ENCODE measurements around the gene RAPGEF2.
"Not testable (repeated sequence)": the region's sequence is repeated elsewhere in the genome, so short reads cannot be mapped to it uniquely, and the experiment has no call there.

Gene RAPGEF2

DNA sequence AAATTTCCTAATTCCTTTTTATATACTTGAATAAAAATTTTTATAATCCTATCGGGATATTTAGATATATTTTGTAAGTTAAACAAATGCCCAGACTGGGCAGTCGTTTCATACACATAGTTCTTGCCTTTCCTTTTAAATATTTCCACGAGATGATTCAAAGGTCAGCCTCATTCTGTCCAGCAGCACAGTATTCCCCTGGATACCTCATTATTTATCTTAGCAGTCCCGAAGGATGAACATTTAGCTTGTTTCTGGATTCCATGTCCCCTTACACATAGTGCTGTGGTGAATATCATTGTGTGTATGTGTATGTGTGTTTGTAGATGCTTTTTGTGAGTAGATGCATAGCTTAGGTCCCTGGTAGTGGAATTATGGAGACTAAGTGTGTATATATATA, 38.3 kb downstream of the RAPGEF2 start:
- peak; percentile 25 for DNase-seq

GRCh38 chr4:159142241-159142640, 39.4 kb downstream of the RAPGEF2 start:
- peak; percentile 51 for DNase-seq

DNA sequence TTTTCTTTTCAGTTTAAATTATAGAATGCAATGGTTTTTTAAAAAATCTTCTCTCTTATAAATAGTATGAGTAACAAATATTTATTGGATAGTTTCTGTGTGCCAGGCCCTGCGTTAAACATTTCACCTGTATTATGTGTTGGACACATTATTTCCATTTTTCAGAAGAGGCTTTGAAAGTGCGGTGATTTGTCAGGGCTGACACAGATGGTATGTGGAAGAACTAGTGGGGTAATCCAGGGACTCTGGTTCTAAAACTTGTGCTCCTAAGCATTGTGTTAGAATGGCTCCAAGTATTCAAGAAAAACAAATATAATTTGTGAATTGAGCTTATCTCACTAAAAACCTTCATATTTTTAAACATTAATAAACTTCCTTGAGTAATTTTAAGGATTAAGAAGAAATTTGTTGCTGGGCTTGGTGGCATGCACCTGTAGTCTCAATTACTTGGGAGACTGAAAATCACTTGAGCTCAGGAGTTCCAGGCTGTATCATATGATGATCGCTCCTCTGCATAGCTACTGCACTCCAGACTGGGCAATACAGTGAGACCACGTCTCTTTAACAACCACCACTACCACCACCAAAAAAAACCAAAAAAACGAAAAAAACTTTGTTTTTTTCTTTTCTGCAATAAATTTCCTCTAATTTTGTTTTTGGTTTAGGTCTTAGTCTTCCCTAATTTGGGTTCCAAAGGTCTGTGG, 40.0 kb downstream of the RAPGEF2 start:
- no peak for DNase-seq

DNA sequence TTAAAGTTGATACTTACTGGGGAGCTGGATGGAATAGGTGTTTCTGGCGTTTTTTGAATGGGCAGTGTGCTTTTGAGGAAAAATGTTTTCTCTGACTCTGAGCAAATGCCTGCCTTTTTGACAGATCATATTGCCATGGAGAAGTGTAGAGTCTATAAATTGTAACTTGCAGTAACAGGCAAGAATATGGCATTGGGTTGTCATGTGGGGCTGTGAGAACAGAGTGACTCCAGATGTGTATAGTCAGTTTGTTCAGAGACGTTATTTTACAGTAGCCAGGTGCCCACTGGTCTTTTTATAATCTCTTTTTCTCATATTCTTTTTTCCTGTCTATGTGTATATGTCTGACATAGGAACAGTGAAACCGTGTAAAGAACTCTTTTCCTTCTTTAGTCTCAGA, 40.8 kb downstream of the RAPGEF2 start:
- DNase-seq = no peak

DNA sequence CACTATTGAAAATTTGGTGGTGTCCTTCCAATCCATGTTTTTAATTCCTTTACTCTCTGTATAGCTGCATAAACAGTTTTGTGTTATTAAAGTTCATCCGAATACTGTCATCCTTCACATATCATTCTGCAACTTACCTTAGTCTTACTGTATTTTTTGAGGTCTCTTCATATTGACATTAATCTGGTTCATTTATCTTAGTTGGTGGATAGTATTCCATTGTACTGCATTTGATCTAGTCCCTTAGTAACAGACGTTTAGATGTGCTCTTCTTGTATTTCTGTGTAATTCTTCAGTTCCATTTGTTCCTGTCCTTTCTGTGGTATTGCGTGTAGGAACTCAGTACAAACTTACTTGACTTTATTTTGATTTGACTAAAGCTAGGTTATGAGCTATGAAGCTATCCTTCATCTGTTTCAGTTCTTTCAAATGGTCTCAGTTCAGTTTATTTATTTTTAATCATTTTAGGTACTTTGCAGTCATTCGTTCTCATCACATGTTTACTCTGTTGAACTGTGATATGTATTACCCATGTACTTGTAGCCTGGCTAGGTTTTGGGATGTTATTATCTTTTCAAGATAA, 41.3 kb downstream of the RAPGEF2 start:
- no peak for DNase-seq

DNA sequence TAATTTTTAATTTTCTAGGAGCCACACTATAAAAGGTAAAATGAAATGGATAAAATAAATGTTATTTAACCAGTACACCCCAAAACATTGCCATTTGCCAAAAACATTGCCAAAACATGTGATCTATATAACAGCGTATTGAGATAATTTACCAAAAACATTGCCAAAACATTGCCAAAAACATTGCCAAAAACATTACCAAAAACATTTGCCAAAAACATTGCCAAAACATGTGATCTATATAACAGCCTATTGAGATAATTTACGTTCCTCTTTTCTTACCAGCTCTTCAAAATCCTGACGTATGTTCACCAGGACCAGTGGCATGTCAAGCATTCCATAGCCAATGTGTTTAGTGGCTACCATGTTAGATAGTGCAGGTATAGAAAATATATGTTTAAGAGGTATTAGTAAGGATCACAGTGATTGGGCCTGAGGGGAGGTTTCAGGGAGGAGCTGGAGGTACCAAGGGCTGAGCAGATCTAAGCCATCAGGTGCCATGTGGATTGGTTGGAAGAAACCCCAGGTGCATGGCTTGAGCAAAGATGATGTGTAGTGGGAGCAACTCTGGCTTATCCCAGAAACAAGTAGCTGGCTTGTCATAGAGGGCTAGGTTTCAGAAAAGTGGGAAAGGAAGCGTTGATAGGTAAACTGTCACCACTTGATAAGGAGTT, 42.6 kb downstream of the RAPGEF2 start:
- no peak for DNase-seq

GRCh38 chr4:159145992-159146330, 43.1 kb downstream of the RAPGEF2 start:
- DNase-seq = peak; percentile 8

GRCh38 chr4:159146488-159146887, 43.6 kb downstream of the RAPGEF2 start:
- no peak for DNase-seq

DNA sequence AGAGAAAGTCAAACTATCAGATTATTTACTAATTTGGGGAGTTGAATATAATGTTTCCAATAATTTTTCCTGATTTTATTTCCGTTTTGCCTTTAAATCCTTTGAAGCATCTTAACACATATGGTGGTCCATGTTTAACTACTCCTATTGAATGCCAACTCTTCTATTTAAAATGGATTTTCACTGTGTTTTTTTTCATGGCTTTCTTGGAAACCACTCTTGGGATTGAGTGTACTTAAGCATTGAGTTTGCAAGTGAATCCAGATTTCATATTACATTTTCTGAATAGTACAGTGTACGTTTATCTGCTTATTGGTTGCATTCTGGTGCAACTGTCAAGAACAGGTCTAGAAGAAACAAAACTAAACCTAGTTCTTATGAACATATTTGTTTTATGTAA, 45.6 kb downstream of the RAPGEF2 start:
- DNase-seq = no peak

DNA sequence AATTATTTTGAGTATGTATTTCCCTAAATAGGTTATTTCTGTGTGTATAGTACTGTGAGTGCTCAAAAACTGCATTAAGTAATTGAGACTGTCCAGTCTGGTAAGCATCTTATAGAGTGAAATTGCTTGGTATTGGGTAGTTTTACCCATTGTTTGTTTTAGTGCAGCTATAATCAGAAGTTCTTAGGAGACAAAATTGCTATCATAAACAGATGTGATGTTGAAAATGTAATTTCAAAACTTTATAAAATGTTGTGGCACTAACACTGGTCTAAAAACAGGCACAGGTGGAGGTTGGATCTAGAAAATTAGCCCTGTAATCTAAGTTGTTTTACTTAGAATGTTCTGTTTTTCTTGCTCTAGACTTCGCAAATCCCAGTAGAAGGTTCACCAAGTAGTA, 46.8 kb downstream of the RAPGEF2 start:
- no peak for DNase-seq

DNA sequence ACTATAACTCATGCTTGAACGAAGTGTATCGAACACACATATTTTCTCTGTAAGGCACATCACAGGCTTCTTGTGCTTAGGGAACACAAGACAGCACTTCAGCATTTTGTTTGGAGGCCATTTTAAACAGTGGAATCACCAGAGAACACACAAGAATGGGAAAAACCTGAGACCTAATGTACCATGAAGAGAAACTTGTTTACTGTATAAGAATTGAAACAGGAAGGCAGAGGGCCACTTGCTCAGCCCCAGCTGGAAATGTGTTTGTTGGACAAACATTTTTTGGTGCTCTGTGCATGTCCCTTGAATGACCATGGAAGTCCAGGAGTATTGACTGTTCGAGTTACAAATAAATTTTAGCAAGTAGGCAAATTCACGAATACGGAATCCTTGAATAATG, 47.5 kb downstream of the RAPGEF2 start:
- DNase-seq = no peak

DNA sequence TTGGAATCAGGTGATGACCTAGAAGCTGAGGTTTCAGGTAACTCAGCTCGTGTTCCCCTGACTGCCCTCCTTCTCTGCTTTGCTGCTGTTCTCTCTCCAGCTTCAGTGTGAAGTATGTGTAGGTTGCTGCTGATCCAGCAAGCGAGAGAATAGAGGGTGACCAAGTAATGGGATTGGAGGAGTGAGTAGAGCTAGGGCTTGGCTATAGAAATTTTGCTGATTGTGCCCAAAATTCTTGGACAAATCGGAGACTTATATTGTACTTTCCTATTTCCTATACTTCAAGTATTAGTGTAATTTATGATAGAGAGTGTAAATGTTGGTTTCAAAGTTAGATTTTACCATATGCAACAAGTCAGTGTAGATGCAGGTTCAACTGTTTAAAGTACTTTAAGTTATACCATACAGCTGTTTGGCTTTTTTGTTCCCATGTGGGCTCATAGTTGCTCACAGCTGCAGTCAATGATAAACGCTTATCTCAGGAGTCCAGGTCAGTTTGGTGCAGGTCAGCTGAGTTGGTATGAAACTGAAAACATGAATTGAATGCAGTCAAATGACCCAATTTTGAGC, 48.0 kb downstream of the RAPGEF2 start:
- DNase-seq = no peak

GRCh38 chr4:159151689-159152088, 48.8 kb downstream of the RAPGEF2 start:
- DNase-seq = no peak

- DNase-seq = no peak
Measured at GRCh38 chr4:159152181-159152580, 49.3 kb downstream of the RAPGEF2 start.

- DNase-seq = no peak
Measured at GRCh38 chr4:159153669-159154068, 50.8 kb downstream of the RAPGEF2 start.

GRCh38 chr4:159155119-159155518, 52.2 kb downstream of the RAPGEF2 start:
- DNase-seq = no peak

DNA sequence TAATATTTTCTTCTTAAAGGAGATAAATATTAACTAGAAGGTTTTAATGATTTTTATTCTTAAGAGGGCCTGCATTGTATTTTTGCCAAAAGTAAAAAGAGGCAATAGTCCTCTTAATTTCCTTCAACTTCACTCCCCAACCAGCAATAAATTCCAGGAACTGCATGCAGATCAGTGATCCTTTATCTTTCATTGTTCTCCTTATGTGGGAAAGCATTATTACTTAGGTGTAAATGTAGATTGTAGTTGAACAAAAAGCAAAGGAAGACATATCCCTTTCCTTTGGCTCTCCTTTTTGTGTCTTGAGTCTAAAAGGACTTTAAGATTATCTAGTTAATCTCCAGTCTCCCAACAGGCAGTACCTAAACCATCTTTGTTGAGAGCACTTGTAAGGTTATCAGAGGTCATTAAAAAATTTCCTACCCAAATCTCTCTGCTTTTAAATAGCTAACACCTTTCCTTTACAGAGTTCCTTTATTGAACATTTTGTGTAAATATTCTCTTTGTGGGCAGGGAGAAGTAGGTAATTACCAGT, 55.3 kb downstream of the RAPGEF2 start:
- no peak for DNase-seq

DNA sequence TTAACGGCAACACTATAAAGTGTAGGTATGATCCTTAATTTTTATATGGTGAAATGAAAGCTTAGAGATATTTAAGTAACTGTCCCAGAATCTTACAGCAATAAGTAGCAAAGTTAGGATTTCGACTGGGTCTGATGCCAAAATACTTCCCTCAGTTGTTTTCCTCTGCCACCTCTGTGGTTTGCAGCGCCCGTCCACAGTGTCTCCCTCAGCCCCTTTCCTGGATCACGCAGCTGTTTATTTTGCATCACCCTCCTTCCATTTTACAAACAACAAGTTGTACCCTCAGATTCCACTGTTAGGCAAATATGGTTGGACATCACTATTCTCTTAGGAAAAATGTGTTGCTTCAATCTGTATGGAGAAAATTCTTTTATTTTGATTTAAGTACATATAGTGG, 56.1 kb downstream of the RAPGEF2 start:
- no peak for DNase-seq

DNA sequence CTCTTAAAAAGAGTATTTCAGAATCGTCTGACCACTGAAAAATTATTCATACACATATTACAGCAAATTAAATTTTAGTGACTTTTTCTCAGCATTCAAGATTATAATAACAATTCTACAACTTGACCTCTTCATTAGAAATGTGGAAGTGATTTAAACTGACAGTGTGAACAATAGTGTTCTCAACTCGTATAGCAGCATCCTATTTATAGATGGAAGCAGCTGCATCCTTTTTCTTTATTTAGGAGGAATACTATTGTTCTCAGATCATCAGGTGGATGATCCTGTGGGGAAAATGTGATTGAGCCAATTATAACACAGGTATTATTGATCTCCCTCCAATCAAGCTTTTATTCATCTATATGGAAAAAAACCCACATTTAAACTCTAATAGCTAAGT, 56.7 kb downstream of the RAPGEF2 start:
- no peak for DNase-seq

DNA sequence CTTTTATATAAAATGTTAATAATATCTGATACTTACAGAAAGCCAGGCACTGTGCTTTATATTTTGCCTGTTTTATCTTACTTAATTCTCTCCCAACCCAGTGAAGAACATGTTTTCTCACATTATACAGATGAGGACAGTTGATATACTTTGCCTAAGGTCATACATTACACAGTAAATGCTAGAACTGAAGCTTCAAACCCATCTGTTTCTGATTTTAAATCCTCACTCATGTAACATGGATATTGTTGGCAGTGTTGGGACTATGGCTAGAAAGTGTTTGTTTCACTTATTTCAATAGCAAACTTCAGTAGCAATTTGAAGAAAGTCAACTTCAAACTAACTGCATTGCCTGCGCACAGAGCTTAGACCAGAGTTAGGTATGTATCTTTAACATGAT, 57.4 kb downstream of the RAPGEF2 start:
- no peak for DNase-seq

DNA sequence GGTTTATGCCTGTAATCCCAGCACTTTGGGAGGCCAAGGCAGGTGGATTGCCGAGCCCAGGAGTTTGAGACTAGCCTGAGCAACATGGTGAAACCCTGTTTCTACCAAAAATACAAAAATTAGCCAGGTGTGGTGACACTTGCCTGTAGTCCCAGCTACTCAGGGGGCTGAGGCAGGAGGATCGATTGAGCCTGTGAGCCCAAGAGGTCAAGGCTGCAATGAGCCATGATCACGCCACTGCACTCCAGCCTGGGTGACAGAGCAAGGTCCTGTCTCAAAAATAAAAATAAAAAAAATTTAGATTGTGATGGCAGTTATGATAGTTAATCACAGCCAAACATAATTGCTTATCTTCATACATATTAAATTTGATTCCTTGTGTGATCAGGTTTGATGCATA, 58.6 kb downstream of the RAPGEF2 start:
- not testable (repeated sequence) for DNase-seq

DNA sequence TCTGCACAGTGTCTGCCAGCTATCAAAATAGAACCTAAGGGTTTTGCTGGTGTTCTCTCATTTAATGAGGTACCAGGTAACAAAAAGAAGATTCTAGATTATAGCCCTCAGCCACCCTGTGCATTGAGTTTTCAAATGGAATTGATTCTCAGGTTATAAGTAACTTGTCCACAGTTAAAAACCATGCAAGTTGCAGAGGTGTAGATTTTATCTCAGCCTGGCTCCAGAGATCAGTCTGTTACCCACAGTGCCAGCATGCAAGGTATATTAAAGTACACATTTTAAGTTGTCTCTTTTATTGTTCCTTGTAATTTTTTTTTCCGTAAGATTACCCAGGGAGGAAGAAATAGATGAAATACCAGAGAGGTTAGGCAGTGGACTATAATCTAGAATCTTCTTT, 59.7 kb downstream of the RAPGEF2 start:
- no peak for DNase-seq

DNA sequence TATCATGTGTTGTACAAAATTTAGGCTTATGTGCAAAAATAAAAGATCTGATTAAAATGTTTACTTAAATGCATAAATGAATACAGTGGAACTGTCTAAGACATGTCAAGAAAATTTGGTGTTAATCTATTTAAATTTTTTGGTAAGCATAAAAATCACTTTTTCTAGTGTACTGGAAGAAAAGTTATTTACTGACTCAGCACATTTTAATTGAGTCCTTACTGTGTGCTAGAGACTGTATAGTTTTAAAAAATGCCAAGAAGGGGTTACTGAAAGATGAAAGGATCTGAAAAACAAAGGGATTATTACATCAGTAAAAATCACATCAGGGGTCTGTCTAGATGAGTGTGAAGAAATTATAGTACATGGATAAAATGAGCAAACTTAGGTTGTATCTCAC, 60.6 kb downstream of the RAPGEF2 start:
- no peak for DNase-seq

All from fibroblast of skin of right biceps (primary cell).